Activated CD8-positive, alpha-beta memory T cell treated with anti-CD3 and anti-CD28 coated beads for 48 hours (primary cell): ENCODE measurements around the gene PIGV.
"Not testable (repeated sequence)": the region's sequence is repeated elsewhere in the genome, so short reads cannot be mapped to it uniquely, and the experiment has no call there.

Experiments used
- DNase-seq, 3 experiments: peaks; one replicate each; pipeline ENCODE4 v3.0.0-alpha.2; 2020; ENCODE audit warnings: low read depth in 2 of 3, low spot score in 2 of 3

PIGV gene

GRCh38 chr1:26791626-26792025, 3.9 kb downstream of the PIGV start:
- DNase-seq, result no peak

DNA sequence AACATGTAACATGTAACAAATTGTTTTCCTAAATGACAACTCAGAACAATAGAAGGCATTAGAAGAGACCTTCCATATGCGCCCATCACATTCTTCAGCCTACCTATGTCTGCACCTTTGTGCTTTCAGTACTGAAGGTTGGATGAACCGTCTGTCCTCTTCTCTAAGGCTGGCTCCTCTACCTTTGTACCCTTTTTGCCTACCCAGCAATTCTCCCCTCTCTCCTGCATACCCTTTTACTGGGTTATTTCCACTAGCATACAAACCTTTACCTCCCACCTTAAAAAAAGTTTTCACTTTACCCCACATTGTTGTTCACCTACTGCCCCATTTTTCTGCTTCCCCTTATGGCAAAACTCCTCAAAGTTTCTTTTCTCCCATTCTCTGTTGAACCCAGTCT, 5.2 kb downstream of the PIGV start:
- DNase-seq, result no peak

DNA sequence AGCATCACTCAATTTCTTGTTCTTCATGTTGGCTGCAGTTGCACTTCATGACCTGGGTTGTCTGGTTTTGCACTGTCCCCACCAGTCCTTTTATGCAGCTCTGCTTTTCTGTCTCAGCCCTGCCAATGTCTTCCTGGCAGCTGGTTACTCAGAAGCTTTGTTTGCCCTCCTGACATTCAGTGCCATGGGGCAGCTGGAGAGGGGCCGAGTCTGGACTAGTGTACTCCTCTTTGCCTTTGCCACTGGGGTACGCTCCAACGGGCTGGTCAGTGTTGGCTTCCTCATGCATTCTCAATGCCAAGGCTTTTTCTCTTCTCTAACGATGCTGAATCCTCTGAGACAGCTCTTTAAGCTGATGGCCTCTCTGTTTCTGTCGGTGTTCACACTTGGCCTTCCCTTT, 6.6 kb downstream of the PIGV start:
- no peak for DNase-seq

- no peak for DNase-seq
Measured at GRCh38 chr1:26797627-26798026, 9.9 kb downstream of the PIGV start.

DNA sequence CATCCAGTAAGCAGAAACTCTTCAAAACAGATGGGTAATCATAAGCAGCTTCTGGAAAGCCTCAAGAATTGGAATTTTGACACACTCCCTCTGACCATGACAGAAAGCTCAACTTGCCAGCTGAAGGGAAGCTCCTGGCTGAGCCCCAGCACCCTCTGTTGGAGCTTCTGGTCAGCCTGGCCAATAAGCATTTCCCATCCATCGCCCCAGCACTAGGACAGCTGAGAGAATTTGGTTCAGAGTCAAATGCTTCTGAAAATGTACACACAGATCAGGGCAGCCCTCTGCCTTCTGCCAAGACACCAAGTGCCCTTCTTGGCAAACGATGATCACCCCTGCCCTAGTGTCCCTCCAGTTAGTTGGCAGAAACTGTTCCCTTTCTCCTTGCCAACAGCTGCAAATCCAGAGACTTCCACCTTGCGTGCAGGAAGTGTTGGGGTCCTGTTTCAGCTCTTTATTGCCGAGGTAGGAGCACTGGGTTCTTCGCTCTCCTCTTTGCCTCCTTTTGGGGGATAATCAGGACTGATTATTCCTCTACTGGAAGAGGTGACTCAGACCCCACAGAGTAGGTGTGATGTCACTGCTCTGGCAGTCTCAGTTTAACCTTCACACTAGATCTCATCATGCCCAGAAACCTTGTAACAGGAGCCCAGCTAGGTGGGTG, 11.9 kb downstream of the PIGV start:
- DNase-seq, result peak in 1 of 3 experiments; percentile 12

DNA sequence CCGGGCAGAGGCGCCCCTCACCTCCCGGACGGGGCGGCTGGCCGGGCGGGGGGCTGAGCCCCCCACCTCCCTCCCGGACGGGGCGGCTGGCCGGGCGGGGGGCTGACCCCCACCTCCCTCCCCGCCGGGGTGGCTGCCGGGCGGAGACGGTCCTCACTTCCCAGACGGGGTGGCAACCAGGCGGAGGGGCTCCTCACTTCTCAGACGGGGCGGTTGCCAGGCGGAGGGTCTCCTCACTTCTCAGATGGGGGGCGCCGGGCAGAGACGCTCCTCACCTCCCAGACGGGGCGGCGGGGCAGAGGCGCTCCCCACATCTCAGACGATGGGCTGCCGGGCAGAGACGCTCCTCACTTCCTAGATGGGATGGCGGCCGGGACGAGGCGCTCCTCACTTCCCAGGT, 16.2 kb downstream of the PIGV start:
- DNase-seq, result not testable (repeated sequence)

DNA sequence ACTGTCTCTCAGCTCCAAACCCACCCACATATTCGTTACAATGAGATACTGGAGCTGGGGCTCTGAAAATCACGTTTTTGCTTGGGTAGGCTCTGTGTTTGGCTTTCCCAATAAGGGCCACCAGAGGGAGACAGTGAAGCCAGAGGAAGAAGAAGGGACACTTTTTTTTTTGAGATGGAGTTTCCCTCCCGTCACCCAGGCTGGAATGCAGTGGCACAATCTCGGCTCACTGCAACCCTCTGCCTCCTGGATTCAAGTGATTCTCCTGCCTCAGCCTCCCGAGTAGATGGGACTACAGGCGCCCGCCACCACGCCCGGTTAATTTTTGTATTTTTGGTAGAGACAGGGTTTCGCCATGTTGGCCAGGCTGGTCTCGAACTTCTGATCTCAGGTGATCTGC, 22.4 kb downstream of the PIGV start:
- peak in 1 of 3 experiments; percentile 29 for DNase-seq

GRCh38 chr1:26811057-26811456, 23.3 kb downstream of the PIGV start:
- DNase-seq, result no peak

DNA sequence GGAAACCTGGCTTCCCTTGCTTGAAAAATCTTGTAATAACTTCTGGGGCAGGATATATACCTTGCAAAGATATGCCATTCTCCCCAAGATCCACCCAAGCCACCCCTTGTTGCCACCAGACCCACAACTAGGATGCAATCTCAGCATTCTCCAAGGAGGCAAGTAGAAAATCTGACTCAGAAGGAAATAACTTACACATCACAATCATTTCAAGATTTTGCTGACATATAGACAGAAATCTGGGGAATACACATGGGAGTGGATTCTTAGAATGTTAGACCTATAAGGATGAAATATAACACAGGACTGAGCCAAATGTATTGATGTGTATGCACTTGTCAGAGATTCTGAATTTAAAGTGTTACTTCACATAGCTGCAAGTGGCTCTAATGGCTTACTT, 24.0 kb downstream of the PIGV start:
- no peak for DNase-seq

DNA sequence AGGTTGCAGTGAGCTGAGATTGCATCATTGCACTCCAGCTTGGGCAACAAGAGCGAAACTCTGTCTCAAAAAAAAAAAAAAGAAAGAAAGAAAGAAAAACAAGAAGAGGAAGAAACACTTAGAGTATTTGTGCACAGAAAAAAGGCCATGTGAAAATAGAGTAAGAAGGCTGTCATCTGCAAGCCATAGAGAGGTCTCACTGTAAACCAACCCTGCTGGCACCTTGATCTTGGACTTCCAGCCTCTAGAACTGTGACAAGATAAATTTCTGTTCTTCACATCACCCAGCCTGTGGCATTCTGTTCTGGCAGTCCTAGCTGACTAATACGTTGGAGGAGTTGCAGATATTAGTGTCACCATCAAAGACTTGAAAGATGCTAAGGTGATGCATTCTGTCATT, 26.6 kb downstream of the PIGV start:
- DNase-seq, result no peak

GRCh38 chr1:26814893-26815292, 27.1 kb downstream of the PIGV start:
- no peak for DNase-seq

GRCh38 chr1:26820784-26821269, 33.1 kb downstream of the PIGV start:
- DNase-seq, result no peak

DNA sequence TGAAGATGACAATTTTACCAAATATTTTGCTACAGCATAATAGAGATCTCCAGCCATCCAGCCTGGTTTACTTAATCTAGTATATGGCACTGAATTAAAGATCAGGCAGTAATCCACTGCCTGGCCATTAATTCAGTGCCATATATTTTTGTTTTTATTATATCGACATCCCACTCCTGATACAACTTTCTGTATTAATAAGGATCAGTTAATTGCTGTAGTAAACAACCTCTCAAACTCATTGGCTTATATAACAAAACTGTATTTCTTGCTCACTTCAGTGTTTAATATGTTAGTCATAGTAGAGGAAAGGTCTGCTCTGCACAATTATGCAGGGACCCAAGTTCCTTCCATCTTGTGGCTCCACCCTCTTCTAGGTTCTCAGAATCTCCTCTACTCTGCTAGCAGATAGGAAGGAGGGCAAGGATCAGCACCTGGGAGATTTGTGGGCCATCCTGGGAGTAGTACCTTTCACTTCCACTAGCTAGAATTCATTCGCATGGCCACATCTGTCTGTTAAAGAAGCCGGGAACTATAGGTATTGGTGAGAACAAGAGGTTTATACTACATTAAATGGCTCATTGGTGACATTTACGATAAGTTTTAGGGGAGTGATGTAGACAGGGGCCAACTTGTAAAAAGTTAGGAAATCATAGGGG, 35.1 kb downstream of the PIGV start:
- no peak for DNase-seq

GRCh38 chr1:26824731-26825130, 37.0 kb downstream of the PIGV start:
- DNase-seq, result no peak

DNA sequence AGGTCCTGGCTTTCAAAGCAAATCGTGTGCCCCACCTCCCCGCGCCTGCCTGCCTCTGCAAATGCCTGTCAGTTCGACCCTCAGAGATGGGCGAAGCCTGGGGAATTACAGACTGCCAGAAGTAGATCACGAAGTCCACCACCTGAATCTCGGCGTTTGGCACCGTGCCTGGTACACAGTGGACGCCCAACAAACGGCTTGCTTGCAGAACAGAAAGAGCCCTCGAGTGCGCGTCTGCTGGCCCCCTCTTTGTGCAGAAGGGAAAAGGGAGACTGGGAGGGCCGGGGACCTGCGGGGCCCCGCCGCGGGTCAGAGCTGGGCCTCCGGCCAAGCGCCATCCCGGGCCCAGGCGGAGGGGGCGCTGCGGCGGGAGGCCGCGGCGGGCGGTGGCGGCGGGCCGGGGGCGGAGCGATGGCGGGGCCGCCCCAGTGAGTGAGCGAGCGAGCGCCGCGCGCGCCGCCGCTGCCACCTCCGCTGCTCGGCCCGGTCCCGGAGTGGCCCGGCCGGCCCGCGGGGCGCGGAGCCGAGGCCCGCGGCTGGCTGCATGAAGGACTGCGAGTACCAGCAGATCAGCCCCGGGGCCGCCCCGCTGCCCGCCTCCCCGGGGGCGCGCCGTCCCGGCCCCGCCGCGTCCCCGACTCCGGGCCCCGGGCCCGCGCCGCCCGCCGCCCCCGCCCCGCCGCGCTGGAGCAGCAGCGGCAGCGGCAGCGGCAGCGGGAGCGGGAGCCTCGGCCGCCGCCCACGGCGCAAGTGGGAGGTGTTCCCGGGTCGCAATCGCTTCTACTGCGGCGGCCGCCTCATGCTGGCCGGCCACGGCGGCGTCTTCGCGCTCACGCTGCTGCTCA, 38.7 kb downstream of the PIGV start, which contains the start of gene ZDHHC18:
ZDHHC18 (plus strand) TSS at position 428 of the 845 bp plus-strand sequence; CDS start at position 545, 117 bp downstream.
- DNase-seq, result peak in 2 of 3 experiments; percentile 51 to 61

DNA sequence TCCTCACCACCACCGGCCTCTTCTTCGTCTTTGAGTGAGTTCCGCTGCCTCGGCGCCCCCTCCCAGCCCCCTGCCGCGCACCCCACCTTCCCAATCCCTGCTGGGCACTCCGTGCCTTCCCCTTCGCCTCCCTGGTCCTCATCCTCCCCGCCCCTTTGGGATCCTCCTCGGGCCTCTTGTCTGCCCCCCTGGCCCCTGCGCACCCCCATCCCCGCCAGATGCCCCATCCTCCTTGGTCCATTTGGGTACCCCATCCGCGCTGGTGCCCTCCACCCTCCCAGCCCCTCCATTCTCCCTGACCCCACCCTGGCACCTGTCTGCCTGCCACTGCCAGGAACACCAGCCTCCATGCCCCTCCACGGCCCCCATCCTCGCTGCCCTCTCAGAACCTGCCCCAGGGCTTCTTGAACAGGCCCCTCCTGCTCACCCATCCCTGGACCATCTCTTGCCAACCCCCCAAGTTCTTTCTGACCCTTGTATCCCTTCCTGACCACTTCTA, 39.4 kb downstream of the PIGV start:
- no peak for DNase-seq

DNA sequence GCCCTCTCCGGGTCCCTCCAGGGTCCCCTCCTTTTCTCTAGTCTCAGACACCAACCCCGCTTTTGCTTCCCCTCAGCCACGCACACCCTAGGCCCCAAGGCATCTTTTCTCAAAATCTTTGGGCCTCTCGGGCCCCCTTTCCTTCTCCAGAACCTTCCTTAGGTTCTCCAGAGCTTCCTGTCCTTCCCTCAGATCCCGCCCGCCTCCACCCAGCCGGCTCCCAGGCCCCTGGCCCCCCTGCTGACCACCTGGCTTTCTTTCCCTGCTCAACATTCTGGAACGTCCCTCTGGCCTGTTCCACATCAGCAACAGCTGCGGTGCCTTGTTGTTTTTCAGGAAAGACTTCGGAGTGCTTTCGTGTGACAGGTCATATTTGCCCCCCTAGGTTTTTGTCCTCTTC, 39.9 kb downstream of the PIGV start:
- DNase-seq, result no peak

DNA sequence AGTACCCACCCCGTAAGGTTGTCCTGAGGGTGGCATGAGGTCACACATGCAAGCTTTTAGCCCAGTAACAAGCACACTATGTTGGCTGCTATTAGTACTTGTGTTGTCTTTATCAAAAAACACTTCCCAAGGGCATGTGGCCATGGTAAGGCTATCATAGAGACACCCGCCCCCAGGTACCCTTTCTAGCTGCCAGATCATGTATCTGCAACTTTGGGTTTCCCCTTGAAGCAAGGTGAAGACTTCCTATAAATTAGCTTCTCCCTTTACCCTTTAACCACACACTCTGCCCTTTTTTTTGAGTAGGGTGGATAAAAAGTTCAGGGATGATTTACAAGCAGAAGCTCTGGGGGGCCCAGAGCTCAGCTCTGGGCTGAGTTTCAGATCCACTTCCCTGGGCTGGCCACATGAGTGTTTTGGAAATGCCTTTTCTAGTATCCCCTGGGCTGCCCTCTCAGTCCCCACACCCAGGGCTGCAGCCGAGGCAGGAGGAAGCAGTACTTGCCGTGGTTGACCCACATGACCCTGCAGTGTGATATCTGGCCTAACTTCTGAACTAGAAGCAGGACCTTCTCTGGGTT, 40.8 kb downstream of the PIGV start:
- DNase-seq, result no peak

DNA sequence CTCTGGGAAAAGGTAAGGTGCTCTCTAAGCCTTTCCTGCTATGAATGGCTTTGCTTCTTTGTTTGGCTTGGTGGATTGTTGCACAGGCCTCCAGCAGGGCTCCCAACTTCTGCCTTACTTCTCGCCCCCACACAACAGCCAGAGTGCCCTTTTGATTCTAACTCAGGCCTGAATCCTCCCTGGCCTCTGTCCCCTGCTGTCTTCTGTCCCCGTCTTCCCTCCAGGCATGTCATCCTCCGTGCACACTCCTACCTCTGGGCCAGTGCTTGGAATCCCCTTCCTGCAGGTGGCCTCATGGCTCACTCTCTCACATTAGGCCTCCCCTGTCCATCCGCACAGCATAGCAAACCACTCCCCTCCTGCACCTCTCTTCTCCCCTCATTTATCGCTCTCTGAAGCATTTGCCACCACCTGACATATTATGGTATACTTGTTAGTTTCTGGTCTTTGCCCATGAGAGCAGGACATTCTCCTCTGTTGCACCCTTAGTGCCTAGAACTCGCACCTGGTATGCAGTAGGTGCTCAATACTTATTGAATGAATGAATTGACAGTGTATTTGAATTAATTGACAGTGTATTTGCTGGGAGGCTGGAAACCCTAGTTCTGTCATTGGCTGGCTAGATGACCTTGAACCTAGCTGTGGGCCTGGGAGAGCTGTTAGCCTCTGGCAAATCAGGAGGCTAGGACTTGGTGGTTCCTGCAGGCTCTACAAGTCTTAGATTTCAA, 41.6 kb downstream of the PIGV start:
- no peak for DNase-seq

DNA sequence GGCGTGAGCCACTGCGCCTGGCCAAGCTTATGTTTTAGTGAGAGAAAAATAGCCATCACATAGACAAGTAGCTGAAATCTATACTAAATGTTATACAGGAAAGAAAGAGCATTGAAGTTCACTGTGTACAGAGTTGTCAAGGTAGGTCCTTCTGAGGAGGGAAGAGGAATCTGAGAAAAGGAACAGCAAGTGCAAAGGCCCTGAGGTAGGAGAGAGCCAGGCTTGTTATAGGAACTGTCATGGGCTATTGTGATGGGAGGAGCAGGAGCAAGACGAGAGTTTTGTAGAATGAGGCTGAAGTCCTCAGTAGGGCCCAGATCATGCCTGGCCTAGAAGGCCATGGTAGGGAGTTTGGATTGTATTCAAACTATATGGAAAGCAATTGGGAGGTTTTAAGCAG, 43.3 kb downstream of the PIGV start:
- no peak for DNase-seq
